Neuronal stem cell (in vitro differentiated cells): ENCODE measurements around the gene ZXDC.
A peak's percentile ranks its signal among the peaks of the same experiment; 100 is the strongest.

Experiments used
- DNase-seq: peaks from one replicate; pipeline ENCODE4 v3.0.0-alpha.2; 2013; ENCODE audit warnings: low spot score
- H2AFZ ChIP-seq: one replicate; pipeline ENCODE4 v1.6.1; 2013; ENCODE audit warnings: mild to moderate bottlenecking, low read length, inconsistent platforms
- H2AK5ac ChIP-seq: 2 replicates; pipeline ENCODE4 v1.6.1; 2013; ENCODE audit warnings: low read depth, mild to moderate bottlenecking, inconsistent platforms, low read length, moderate library complexity, mixed read lengths
- H2BK120ac ChIP-seq: 2 replicates; pipeline ENCODE4 v1.6.1; 2013; ENCODE audit warnings: low read depth, mild to moderate bottlenecking, inconsistent platforms, low read length, moderate library complexity, mixed read lengths
- H2BK12ac ChIP-seq: one replicate; pipeline ENCODE4 v1.6.1; 2013; ENCODE audit warnings: low read length, inconsistent platforms
- H2BK15ac ChIP-seq: 2 replicates; pipeline ENCODE4 v1.6.1; 2013; ENCODE audit warnings: mild to moderate bottlenecking, low read length, inconsistent platforms, mixed read lengths
- H2BK5ac ChIP-seq: one replicate; pipeline ENCODE4 v1.6.1; 2013; ENCODE audit warnings: inconsistent platforms, mild to moderate bottlenecking, low read length, moderate library complexity
- H3K14ac ChIP-seq: one replicate; pipeline ENCODE4 v1.6.1; 2013; ENCODE audit warnings: low read length, inconsistent platforms
- H3K18ac ChIP-seq: 2 replicates; pipeline ENCODE4 v1.6.1; 2013; ENCODE audit warnings: low read length, inconsistent platforms
- H3K23ac ChIP-seq: 2 replicates; pipeline ENCODE4 v1.6.1; 2013; ENCODE audit warnings: low read depth, mild to moderate bottlenecking, mixed read lengths, low read length, inconsistent platforms; ENCODE audit not compliant: poor library complexity
- H3K27ac ChIP-seq: replicated peaks from 3 replicates; pipeline ENCODE4 v1.5.1; 2013; ENCODE audit warnings: low read length, inconsistent platforms
- H3K27me3 ChIP-seq, 3 experiments: 2 replicates each; pipeline ENCODE4 v1.6.1; 2013; ENCODE audit warnings: low read length in 3 of 3, mild to moderate bottlenecking in 2 of 3, inconsistent platforms in 1 of 3, low read depth in 1 of 3, mixed read lengths in 1 of 3, moderate library complexity in 1 of 3; ENCODE audit not compliant: control insufficient read depth in 3 of 3, insufficient read depth in 3 of 3
- H3K36me3 ChIP-seq, 2 donors: replicated peaks in 1 of 2; 2 replicates each; pipeline ENCODE4 v1.6.1; 2013; ENCODE audit warnings: low read length in 2 of 2; ENCODE audit not compliant: control insufficient read depth in 2 of 2, insufficient read depth in 2 of 2
- H3K4ac ChIP-seq: 2 replicates; pipeline ENCODE4 v1.6.1; 2013; ENCODE audit warnings: inconsistent platforms, mild to moderate bottlenecking, low read length, moderate library complexity
- H3K4me1 ChIP-seq, 2 donors: 1 replicate in 1 of 2; 2 replicates in 1 of 2; pipeline ENCODE4 v1.6.1; 2013; ENCODE audit warnings: low read length in 2 of 2, low read depth in 1 of 2; ENCODE audit not compliant: control insufficient read depth in 2 of 2, insufficient read depth in 1 of 2
- H3K4me2 ChIP-seq: one replicate; pipeline ENCODE4 v1.6.1; 2013; ENCODE audit warnings: mild to moderate bottlenecking, low read length, inconsistent platforms; ENCODE audit not compliant: insufficient read depth, poor library complexity, severe bottlenecking
- H3K4me3 ChIP-seq, 2 donors: 2 replicates each; pipeline ENCODE4 v1.5.1; 2013; ENCODE audit warnings: low read length in 2 of 2, mild to moderate bottlenecking in 2 of 2, inconsistent platforms in 1 of 2, moderate library complexity in 1 of 2
- H3K79me1 ChIP-seq: one replicate; pipeline ENCODE4 v1.6.1; 2013; ENCODE audit warnings: low read depth, mild to moderate bottlenecking, inconsistent platforms, low read length, moderate library complexity
- H3K9ac ChIP-seq: one replicate; pipeline ENCODE4 v1.6.1; 2013; ENCODE audit warnings: mild to moderate bottlenecking, low read depth, low read length, inconsistent platforms; ENCODE audit not compliant: poor library complexity
- H3K9me3 ChIP-seq, 2 donors: replicated peaks in 1 of 2; 2 replicates each; pipeline versions ENCODE3 to v1.6.1; 2013; ENCODE audit warnings: low read length in 2 of 2, mild to moderate bottlenecking in 2 of 2, inconsistent platforms in 1 of 2, low read depth in 1 of 2, mixed read lengths in 1 of 2, moderate library complexity in 1 of 2; ENCODE audit not compliant: control insufficient read depth in 2 of 2, insufficient read depth in 1 of 2
- H4K8ac ChIP-seq: one replicate; pipeline ENCODE4 v1.6.1; 2013; ENCODE audit warnings: low read depth, mild to moderate bottlenecking, inconsistent platforms, low read length, moderate library complexity
- H4K91ac ChIP-seq: one replicate; pipeline ENCODE4 v1.6.1; 2013; ENCODE audit warnings: low read length, low read depth, mild to moderate bottlenecking, inconsistent platforms; ENCODE audit not compliant: poor library complexity
- WGBS, 2 donors: extraction: QIAGEN DNeasy Blood & Tissue Kit; methylation state at CpG; one replicate each; pipeline ENCODE4 v1.1.7; 2013; ENCODE audit warnings: missing lambda C conversion rate in 2 of 2, mixed read lengths in 1 of 2; ENCODE audit not compliant: insufficient read length in 2 of 2, insufficient replicate concordance in 1 of 2; ENCODE audit errors: extremely low coverage in 2 of 2; 5-methylcytosine and 5-hydroxymethylcytosine counted together

The ZXDC gene

GRCh38 chr3:126497956-126498355 lies 22.3 kb upstream of the ZXDC start:
- Histone ChIP-seq H3K4me2 (no peak overlapping the region), H3K9ac (no peak overlapping the region), H3K27ac (no peak overlapping the region), H4K91ac (no peak overlapping the region), H2AFZ (no peak overlapping the region), H2BK12ac (no peak overlapping the region), H3K23ac (no peak overlapping the region), H3K14ac (peak overlapping the region; percentile 50), H3K9me3 (peaks cover 0 to 3% of the 10 kb centered on the region in 2 donors), H2BK5ac (no peak overlapping the region), H3K4me1 (peaks cover 14 to 23% of the 10 kb centered on the region in 2 donors), H3K4ac (no peak overlapping the region), H2BK120ac (no peak overlapping the region), H3K36me3 (no peaks in the 10 kb centered on the region), H4K8ac (no peak overlapping the region), H3K4me3 (no peak overlapping the region), H3K18ac (no peak overlapping the region), H3K27me3 (no peaks in the 10 kb centered on the region), H2BK15ac (no peak overlapping the region), H2AK5ac (peak overlapping the region; percentile 32), H3K79me1 (no peaks in the 10 kb centered on the region)
- DNase-seq, result no peak
- WGBS, 2 donors, result no CpG with 5 or more reads among the region's 6 CpGs

- no peak overlapping the region for H4K91ac ChIP-seq
- H2BK5ac ChIP-seq, result no peak overlapping the region
- no peak overlapping the region for H2AFZ ChIP-seq
- H3K4me2 ChIP-seq, result no peak overlapping the region
- no peak overlapping the region for H3K9ac ChIP-seq
- H3K36me3 ChIP-seq, result no peaks in the 10 kb centered on the region
- no peak overlapping the region for H2AK5ac ChIP-seq
- H4K8ac ChIP-seq, result no peak overlapping the region
- no peaks in the 10 kb centered on the region for H3K9me3 ChIP-seq
- H3K27me3 ChIP-seq, result no peaks in the 10 kb centered on the region
- H2BK120ac ChIP-seq, result no peak overlapping the region
- H3K18ac ChIP-seq, result peak overlapping the region; percentile 52
- DNase-seq, result no peak
- H2BK15ac ChIP-seq, result peak overlapping the region; percentile 25
- H3K4ac ChIP-seq, result no peak overlapping the region
- no peaks in the 10 kb centered on the region for H3K79me1 ChIP-seq
- no peak overlapping the region for H3K14ac ChIP-seq
- H3K4me1 ChIP-seq, result peaks cover 14 to 23% of the 10 kb centered on the region in 2 donors
- no peak overlapping the region for H3K27ac ChIP-seq
- peak overlapping the region; percentile 52 for H2BK12ac ChIP-seq
- no peak overlapping the region for H3K4me3 ChIP-seq
- no peak overlapping the region for H3K23ac ChIP-seq
- no CpG with 5 or more reads among the region's 21 CpGs for WGBS, 2 donors
Observed at GRCh38 chr3:126496894-126497850, 21.5 kb upstream of the ZXDC start.

GRCh38 chr3:126495786-126496185 lies 20.1 kb upstream of the ZXDC start:
- no peak overlapping the region for H2AK5ac ChIP-seq
- H2BK5ac ChIP-seq, result no peak overlapping the region
- H4K8ac ChIP-seq, result no peak overlapping the region
- no peak overlapping the region for H4K91ac ChIP-seq
- H2BK12ac ChIP-seq, result no peak overlapping the region
- no peak overlapping the region for H3K4ac ChIP-seq
- H2AFZ ChIP-seq, result no peak overlapping the region
- H3K36me3 ChIP-seq, result no peaks in the 10 kb centered on the region
- H3K79me1 ChIP-seq, result no peaks in the 10 kb centered on the region
- no peak overlapping the region for H3K4me3 ChIP-seq
- no CpG with 5 or more reads among the region's 8 CpGs for WGBS, 2 donors
- H2BK120ac ChIP-seq, result no peak overlapping the region
- no peak overlapping the region for H3K27ac ChIP-seq
- DNase-seq, result no peak
- H2BK15ac ChIP-seq, result no peak overlapping the region
- H3K18ac ChIP-seq, result no peak overlapping the region
- no peak overlapping the region for H3K23ac ChIP-seq
- H3K4me2 ChIP-seq, result no peak overlapping the region
- peaks cover 9 to 12% of the 10 kb centered on the region in 2 donors for H3K4me1 ChIP-seq
- no peak overlapping the region for H3K9ac ChIP-seq
- no peak overlapping the region for H3K14ac ChIP-seq
- no peaks in the 10 kb centered on the region for H3K9me3 ChIP-seq
- peaks cover 0 to 6% (median 0%) of the 10 kb centered on the region in 3 experiments for H3K27me3 ChIP-seq

GRCh38 chr3:126494970-126495230 lies 19.2 kb upstream of the ZXDC start:
- no peak overlapping the region for H3K4me3 ChIP-seq

More at GRCh38 chr3:126494970-126495230, 19.2 kb upstream of the ZXDC start:
- Histone ChIP-seq H2BK120ac (no peak overlapping the region), H4K91ac (no peak overlapping the region), H2BK12ac (no peak overlapping the region), H3K23ac (no peak overlapping the region), H3K4me2 (no peak overlapping the region), H2BK15ac (peak overlapping the region; percentile 76), H3K36me3 (no peaks in the 10 kb centered on the region), H3K79me1 (no peaks in the 10 kb centered on the region), H3K18ac (no peak overlapping the region), H3K27ac (no peak overlapping the region), H3K4ac (no peak overlapping the region), H3K9ac (no peak overlapping the region), H2BK5ac (no peak overlapping the region), H3K27me3 (peaks cover 0 to 13% (median 0%) of the 10 kb centered on the region in 3 experiments), H2AK5ac (no peak overlapping the region), H4K8ac (no peak overlapping the region), H3K4me1 (peaks cover 6 to 10% of the 10 kb centered on the region in 2 donors), H3K14ac (no peak overlapping the region), H3K9me3 (no peaks in the 10 kb centered on the region), H2AFZ (no peak overlapping the region)
- DNase-seq, result no peak
- no CpG with 5 or more reads among the region's 6 CpGs for WGBS, 2 donors
